Transverse colon (tissue), 4 donors: ENCODE data around the gene ERC2. TPM values are rescaled to one million over a fixed set of nuclear protein-coding genes. Genes with fewer than 3 reads are reported as not detected.

Source experiments
- DNase-seq: peaks from one replicate; pipeline ENCODE4 v3.0.0-alpha.2; 2019
- H3K27ac ChIP-seq, 4 donors: fragments of 200-600 bp; sonication (generic); 2 replicates each; pipeline ENCODE4 v1.5.1; 2016 to 2018; ENCODE audit warnings: inconsistent platforms in 4 of 4
- H3K27me3 ChIP-seq: fragments of 200-600 bp; sonication (generic); 2 replicates; pipeline ENCODE4 v1.5.1; 2017; ENCODE audit warnings: inconsistent platforms
- H3K36me3 ChIP-seq, 4 donors: fragments of 200-600 bp; sonication (generic); 2 replicates each; pipeline ENCODE4 v1.5.1; 2017 to 2019; ENCODE audit warnings: inconsistent platforms in 4 of 4
- H3K4me1 ChIP-seq, 4 donors: fragments of 200-600 bp; sonication (generic); 2 replicates each; pipeline ENCODE4 v1.5.1; 2017 to 2020; ENCODE audit warnings: inconsistent platforms in 4 of 4
- H3K4me3 ChIP-seq, 4 donors: fragments of 200-600 bp; sonication (generic); 1 replicate in 1 of 4; 2 replicates in 3 of 4; pipeline versions ENCODE4 v1.5.1 to v1.6.1; 2017 to 2019; ENCODE audit warnings: inconsistent platforms in 4 of 4
- H3K9me3 ChIP-seq, 2 donors: fragments of 200-600 bp; sonication (generic); 2 replicates each; pipeline ENCODE4 v1.5.1; 2017 to 2019; ENCODE audit warnings: inconsistent platforms in 2 of 2
- CTCF ChIP-seq, 5 experiments: fragments of 200-600 bp in 3 of 5; fragments of 450-650 bp in 2 of 5; sonication (generic) in 3 of 5; IDR thresholded peaks; 1 replicate in 2 of 5; 2 replicates in 3 of 5; pipeline ENCODE4 v1.5.1; 2016 to 2017; ENCODE audit warnings: antibody characterized with exemption in 5 of 5, inconsistent platforms in 3 of 5, mild to moderate bottlenecking in 2 of 5, moderate library complexity in 1 of 5
- EP300 ChIP-seq: sonication (generic); formaldehyde crosslinking; IDR thresholded peaks from one replicate; pipeline ENCODE4 v1.6.1; 2017; ENCODE audit warnings: antibody characterized with exemption, low read depth
- POLR2A ChIP-seq: fragments of 450-650 bp; IDR thresholded peaks from one replicate; pipeline ENCODE4 v1.6.1; 2016; ENCODE audit warnings: antibody characterized with exemption, mild to moderate bottlenecking, moderate library complexity
- POLR2AphosphoS5 ChIP-seq, 3 donors: sonication (generic); formaldehyde crosslinking; IDR thresholded peaks; one replicate each; pipeline ENCODE4 v1.6.1; 2016; ENCODE audit warnings: antibody characterized with exemption in 3 of 3
- WGBS, 2 donors: methylation state at CpG; one replicate each; pipeline ENCODE4 v1.1.5; 2018; ENCODE audit warnings: low coverage in 1 of 2; 5-methylcytosine and 5-hydroxymethylcytosine counted together
- in situ Hi-C, 4 donors: fragments of 200-750 bp; cut with MboI; loops; one replicate each; pipeline versions ENCODE4 v1.15.0 to v1.15.1; 2017; ENCODE audit warnings: low sequenced_read_pairs in 3 of 4, low pct_ligation_motif_present in 1 of 4, low pct_unique_long_range_greater_than_20kb in 1 of 4
- intact Hi-C: fragments of 100-400 bp; cut with DNase I; formaldehyde crosslinking; loops from one replicate; pipeline ENCODE4 v1.15.1; 2023; ENCODE audit warnings: low total_unique reads
- total RNA-seq, 4 donors: library from RNA; depleted of rRNA; stranded (reverse); fragments of >200 nt; gene quantifications; one replicate each; pipeline ENCODE4 v1.1.0, GENCODE V29; 2016

ERC2 gene
- total RNA-seq, 4 donors from 2014 or later, result 0.41 to 1.3 TPM; not detected in 2

GRCh38 chr3:55692295-55692956 is 775.8 kb downstream of the ERC2 start:
- in situ Hi-C loops, result no loop called here
- intact Hi-C loops, result no loop called here
- Histone ChIP-seq H3K27me3 (no peaks in the 10 kb centered on the region), H3K4me1 (no peaks in the 10 kb centered on the region), H3K9me3 (no peaks in the 10 kb centered on the region), H3K4me3 (no peak overlapping the region), H3K36me3 (no peaks in the 10 kb centered on the region), H3K27ac (no peak overlapping the region)
- TF ChIP-seq POLR2A (no peak), POLR2AphosphoS5 (IDR thresholded peaks at IDR 0.05) (no peak), EP300 (no peak), CTCF (IDR thresholded peaks at IDR 0.05) (no peak)
- DNase-seq, result no peak
- WGBS, 2 donors, result 60 to 83% methylated on average over 1 of the region's 1 CpG

- WGBS, 2 donors, result 72 to 74% methylated on average over 2 to 4 of the region's 4 CpGs
- TF ChIP-seq CTCF (IDR thresholded peaks at IDR 0.05), result no peak
- in situ Hi-C loops (no loop called here), intact Hi-C loops (no loop called here)
- no peak for DNase-seq
- Histone ChIP-seq H3K4me3 (no peak overlapping the region), H3K4me1 (no peaks in the 10 kb centered on the region), H3K9me3 (no peaks in the 10 kb centered on the region), H3K27me3 (no peaks in the 10 kb centered on the region), H3K36me3 (no peaks in the 10 kb centered on the region), H3K27ac (no peak overlapping the region)
These were observed 777.1 kb downstream of the ERC2 start for GRCh38 chr3:55691141-55691540.

- Histone ChIP-seq H3K9me3 (no peaks in the 10 kb centered on the region), H3K27ac (no peak overlapping the region), H3K36me3 (no peaks in the 10 kb centered on the region), H3K4me3 (no peak overlapping the region), H3K27me3 (no peaks in the 10 kb centered on the region), H3K4me1 (no peaks in the 10 kb centered on the region)
- WGBS, 2 donors, result 85 to 100% methylated on average over 1 to 3 of the region's 3 CpGs
- in situ Hi-C loops, result no loop called here
- no peak for DNase-seq
- intact Hi-C loops, result no loop called here
- TF ChIP-seq EP300 (no peak), POLR2A (no peak), CTCF (IDR thresholded peaks at IDR 0.05) (no peak), POLR2AphosphoS5 (IDR thresholded peaks at IDR 0.05) (no peak)
These were observed 777.5 kb downstream of the ERC2 start for GRCh38 chr3:55690726-55691125.

GRCh38 chr3:55690177-55690576 is 778.1 kb downstream of the ERC2 start:
- Histone ChIP-seq H3K36me3 (no peaks in the 10 kb centered on the region), H3K9me3 (no peaks in the 10 kb centered on the region), H3K4me1 (no peaks in the 10 kb centered on the region), H3K4me3 (no peak overlapping the region), H3K27ac (no peak overlapping the region), H3K27me3 (no peaks in the 10 kb centered on the region)
- no peak for DNase-seq
- intact Hi-C loops, result no loop called here
- in situ Hi-C loops, result no loop called here
- TF ChIP-seq CTCF (IDR thresholded peaks at IDR 0.05) (no peak), POLR2AphosphoS5 (IDR thresholded peaks at IDR 0.05) (no peak)
- 51 to 80% methylated on average over 2 to 3 of the region's 3 CpGs for WGBS, 2 donors
